Measurements from ENCODE around the gene C1orf21. TPM values are rescaled to one million over a fixed set of nuclear protein-coding genes. Genes with fewer than 3 reads are reported as not detected.
A peak's percentile ranks its signal among the peaks of the same experiment; 100 is the strongest.

C1orf21 gene
- total and polyA plus RNA-seq, 8 donors = 37.0 to 75.3 (median 47.3) TPM

GRCh38 chr1:184403961-184404726 is 17.3 kb downstream of the C1orf21 start:
- intact Hi-C loops (cut with DNase I) = no loop called here
- H3K4me1 ChIP-seq = peaks cover 4 to 8% of the 10 kb centered on the region in 2 donors
- TF ChIP-seq CTCF (IDR thresholded peaks at IDR 0.05) = no peak
- no peak for DNase-seq
- peak; percentile 55 for ATAC-seq
- peak overlapping the region in 1 of 2 donors; percentile 51 for H3K27ac ChIP-seq
- no peak overlapping the region for H3K4me3 ChIP-seq
- H3K27me3 ChIP-seq = no peaks in the 10 kb centered on the region
- no peaks in the 10 kb centered on the region for H3K36me3 ChIP-seq
- no peaks in the 10 kb centered on the region for H3K9me3 ChIP-seq

GRCh38 chr1:184404727-184405027 is 17.8 kb downstream of the C1orf21 start:
- Histone ChIP-seq H3K4me3 (no peak overlapping the region), H3K27me3 (no peaks in the 10 kb centered on the region), H3K36me3 (no peaks in the 10 kb centered on the region), H3K9me3 (no peaks in the 10 kb centered on the region), H3K27ac (peak overlapping the region; percentile 29 to 51), H3K4me1 (peaks cover 4 to 8% of the 10 kb centered on the region in 2 donors)
- intact Hi-C loops (cut with DNase I) = no loop called here
- ATAC-seq (no peak), DNase-seq (no peak)
- no peak for TF ChIP-seq CTCF (IDR thresholded peaks at IDR 0.05)

GRCh38 chr1:184405094-184405800 is 18.4 kb downstream of the C1orf21 start:
- intact Hi-C loops (cut with DNase I) = no loop called here

GRCh38 chr1:184405801-184406142 is 18.9 kb downstream of the C1orf21 start:
- Histone ChIP-seq H3K4me3 (no peak overlapping the region), H3K27ac (peak overlapping the region in 1 of 2 donors; percentile 29), H3K36me3 (no peaks in the 10 kb centered on the region), H3K4me1 (peaks cover 4 to 8% of the 10 kb centered on the region in 2 donors), H3K9me3 (no peaks in the 10 kb centered on the region), H3K27me3 (no peaks in the 10 kb centered on the region)
- ATAC-seq = no peak
- intact Hi-C loops (cut with DNase I) = no loop called here
- TF ChIP-seq CTCF (IDR thresholded peaks at IDR 0.05) = no peak
- DNase-seq = no peak

More at GRCh38 chr1:184405094-184405800, 18.4 kb downstream of the C1orf21 start:
- Histone ChIP-seq H3K4me3 (no peak overlapping the region), H3K36me3 (no peaks in the 10 kb centered on the region), H3K9me3 (no peaks in the 10 kb centered on the region), H3K27me3 (no peaks in the 10 kb centered on the region), H3K4me1 (peaks cover 4 to 8% of the 10 kb centered on the region in 2 donors), H3K27ac (peak overlapping the region; percentile 29 to 51)
- no peak for TF ChIP-seq CTCF (IDR thresholded peaks at IDR 0.05)
- ATAC-seq (no peak), DNase-seq (no peak)

- ATAC-seq = no peak
- H3K9me3 ChIP-seq = no peaks in the 10 kb centered on the region
Observed at GRCh38 chr1:184406479-184406878, 19.6 kb downstream of the C1orf21 start.

More at GRCh38 chr1:184406479-184406878, 19.6 kb downstream of the C1orf21 start:
- TF ChIP-seq CTCF (IDR thresholded peaks at IDR 0.05) = no peak
- intact Hi-C loops (cut with DNase I) = no loop called here
- Histone ChIP-seq H3K36me3 (no peaks in the 10 kb centered on the region), H3K4me3 (no peak overlapping the region), H3K4me1 (peaks cover 4 to 8% of the 10 kb centered on the region in 2 donors), H3K27ac (peak overlapping the region in 1 of 2 donors; percentile 29), H3K27me3 (no peaks in the 10 kb centered on the region)
- no peak for DNase-seq

Data from left lung (tissue), 10 donors.